Mesothelial cell of epicardium (in vitro differentiated cells): ENCODE results near the gene ALDH8A1. TPM values are rescaled to one million over a fixed set of nuclear protein-coding genes. Genes with fewer than 3 reads are reported as not detected.

ENCODE experiments used
- DNase-seq, 2 experiments: peaks; one replicate each; pipeline ENCODE4 v3.0.0; 2021; ENCODE audit warnings: low spot score in 2 of 2; ENCODE audit not compliant: unreplicated experiment in 2 of 2
- H3K27ac Mint-ChIP-seq: 2 replicates; pipeline ENCODE4 v1.8.0; 2021; ENCODE audit warnings: mixed read lengths
- H3K27me3 Mint-ChIP-seq: 2 replicates; pipeline ENCODE4 v1.8.0; 2021; ENCODE audit warnings: low read depth, mixed read lengths
- H3K36me3 Mint-ChIP-seq: 2 replicates; pipeline ENCODE4 v1.8.0; 2021; ENCODE audit warnings: mixed read lengths
- H3K4me1 Mint-ChIP-seq: 2 replicates; pipeline ENCODE4 v1.8.0; 2021; ENCODE audit warnings: mixed read lengths
- H3K4me3 Mint-ChIP-seq: 2 replicates; pipeline ENCODE4 v1.8.0; 2021; ENCODE audit warnings: mild to moderate bottlenecking, moderate library complexity, mixed read lengths
- H3K9me3 Mint-ChIP-seq: 2 replicates; pipeline ENCODE4 v1.8.0; 2021; ENCODE audit warnings: mixed read lengths
- total RNA-seq: library from RNA; stranded (reverse); gene quantifications from 3 replicates; pipeline ENCODE4 v1.2.1, GENCODE V29; 2021
- TF ChIP-seq, protein P1 (sequence below): fragments of 200-600 bp; sonication (generic); IDR thresholded peaks from one replicate; pipeline ENCODE4 v1.5.0; 2021; ENCODE audit warnings: antibody characterized with exemption; ENCODE audit not compliant: unreplicated experiment

Gene ALDH8A1
- total RNA-seq, 1 donor from 2014 or later = 1.1 TPM

DNA sequence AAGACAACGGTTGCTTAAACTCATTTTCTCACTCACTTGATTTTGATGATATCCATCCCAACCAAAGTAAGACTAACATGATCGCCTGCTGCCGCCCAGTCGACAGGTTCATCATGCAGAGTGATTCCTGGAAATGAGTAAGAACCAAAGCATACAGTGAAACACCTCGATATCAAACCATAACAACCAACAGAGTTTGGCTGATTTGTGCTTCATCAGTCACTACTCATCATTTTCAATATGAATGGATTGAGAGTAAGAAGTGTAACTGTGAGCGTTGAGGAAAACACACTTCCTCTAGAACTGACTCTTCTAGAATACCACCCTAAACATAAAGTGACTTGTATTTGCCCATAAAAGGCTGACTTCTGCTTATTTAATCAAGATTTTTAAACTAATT lies 29.2 kb upstream of the ALDH8A1 start:
- peaks cover 51% of the 10 kb centered on the region for H3K36me3 Mint-ChIP-seq
- H3K9me3 Mint-ChIP-seq = peaks cover 19% of the 10 kb centered on the region
- DNase-seq = no peak
- H3K4me1 Mint-ChIP-seq = no peaks in the 10 kb centered on the region
- H3K27me3 Mint-ChIP-seq = no peaks in the 10 kb centered on the region
- no peak overlapping the region for H3K27ac Mint-ChIP-seq
- TF ChIP-seq, protein P1, sequence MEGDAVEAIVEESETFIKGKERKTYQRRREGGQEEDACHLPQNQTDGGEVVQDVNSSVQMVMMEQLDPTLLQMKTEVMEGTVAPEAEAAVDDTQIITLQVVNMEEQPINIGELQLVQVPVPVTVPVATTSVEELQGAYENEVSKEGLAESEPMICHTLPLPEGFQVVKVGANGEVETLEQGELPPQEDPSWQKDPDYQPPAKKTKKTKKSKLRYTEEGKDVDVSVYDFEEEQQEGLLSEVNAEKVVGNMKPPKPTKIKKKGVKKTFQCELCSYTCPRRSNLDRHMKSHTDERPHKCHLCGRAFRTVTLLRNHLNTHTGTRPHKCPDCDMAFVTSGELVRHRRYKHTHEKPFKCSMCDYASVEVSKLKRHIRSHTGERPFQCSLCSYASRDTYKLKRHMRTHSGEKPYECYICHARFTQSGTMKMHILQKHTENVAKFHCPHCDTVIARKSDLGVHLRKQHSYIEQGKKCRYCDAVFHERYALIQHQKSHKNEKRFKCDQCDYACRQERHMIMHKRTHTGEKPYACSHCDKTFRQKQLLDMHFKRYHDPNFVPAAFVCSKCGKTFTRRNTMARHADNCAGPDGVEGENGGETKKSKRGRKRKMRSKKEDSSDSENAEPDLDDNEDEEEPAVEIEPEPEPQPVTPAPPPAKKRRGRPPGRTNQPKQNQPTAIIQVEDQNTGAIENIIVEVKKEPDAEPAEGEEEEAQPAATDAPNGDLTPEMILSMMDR = no peak
- no peak overlapping the region for H3K4me3 Mint-ChIP-seq

DNA sequence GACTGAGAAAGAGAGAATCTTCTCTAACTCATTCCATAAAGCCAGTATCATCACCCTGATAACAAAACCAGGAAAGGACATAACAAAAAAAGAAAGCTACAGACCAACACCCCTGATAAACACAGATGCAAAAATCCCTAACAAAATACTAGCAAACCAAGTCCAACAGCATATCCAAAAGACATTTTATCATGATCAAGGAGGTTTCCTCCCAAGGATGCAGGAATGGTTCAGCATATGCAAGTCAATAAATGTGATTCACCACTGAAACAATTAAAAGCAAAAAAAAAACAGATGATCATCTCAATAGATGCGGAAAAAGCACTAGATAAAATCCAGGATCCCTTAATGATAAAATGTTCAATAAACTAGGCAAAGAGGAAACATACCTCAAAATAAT lies 24.5 kb upstream of the ALDH8A1 start:
- H3K4me1 Mint-ChIP-seq = no peaks in the 10 kb centered on the region
- H3K4me3 Mint-ChIP-seq = no peak overlapping the region
- no peak for DNase-seq
- TF ChIP-seq, protein P1 = no peak
- H3K27me3 Mint-ChIP-seq = no peaks in the 10 kb centered on the region
- H3K36me3 Mint-ChIP-seq = peaks cover 48% of the 10 kb centered on the region
- no peak overlapping the region for H3K27ac Mint-ChIP-seq
- peaks cover 25% of the 10 kb centered on the region for H3K9me3 Mint-ChIP-seq

DNA sequence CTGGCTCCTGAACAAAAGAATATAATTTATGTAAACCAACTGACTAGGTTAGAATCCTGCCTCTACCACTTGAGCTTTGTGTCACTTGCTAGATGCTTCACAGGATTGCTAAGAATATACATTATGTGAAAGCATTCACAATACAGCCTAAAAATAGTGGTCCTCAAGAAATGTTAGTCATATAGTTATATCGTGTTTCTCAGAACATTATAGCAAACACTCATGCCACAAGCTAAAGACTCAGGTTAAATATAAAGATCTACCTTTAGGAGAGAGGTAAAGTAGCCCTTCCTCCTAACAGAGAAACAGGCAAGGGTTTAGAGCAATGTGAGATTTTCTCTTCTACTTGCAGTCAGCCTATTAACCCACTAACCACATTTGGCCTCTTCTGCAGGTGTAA lies 17.8 kb upstream of the ALDH8A1 start:
- DNase-seq = no peak
- Mint-ChIP-seq H3K27me3 (no peaks in the 10 kb centered on the region), H3K4me1 (peaks cover 2% of the 10 kb centered on the region), H3K36me3 (peaks cover 35% of the 10 kb centered on the region), H3K9me3 (no peaks in the 10 kb centered on the region), H3K4me3 (no peak overlapping the region), H3K27ac (no peak overlapping the region)
- TF ChIP-seq, protein P1 = no peak

DNA sequence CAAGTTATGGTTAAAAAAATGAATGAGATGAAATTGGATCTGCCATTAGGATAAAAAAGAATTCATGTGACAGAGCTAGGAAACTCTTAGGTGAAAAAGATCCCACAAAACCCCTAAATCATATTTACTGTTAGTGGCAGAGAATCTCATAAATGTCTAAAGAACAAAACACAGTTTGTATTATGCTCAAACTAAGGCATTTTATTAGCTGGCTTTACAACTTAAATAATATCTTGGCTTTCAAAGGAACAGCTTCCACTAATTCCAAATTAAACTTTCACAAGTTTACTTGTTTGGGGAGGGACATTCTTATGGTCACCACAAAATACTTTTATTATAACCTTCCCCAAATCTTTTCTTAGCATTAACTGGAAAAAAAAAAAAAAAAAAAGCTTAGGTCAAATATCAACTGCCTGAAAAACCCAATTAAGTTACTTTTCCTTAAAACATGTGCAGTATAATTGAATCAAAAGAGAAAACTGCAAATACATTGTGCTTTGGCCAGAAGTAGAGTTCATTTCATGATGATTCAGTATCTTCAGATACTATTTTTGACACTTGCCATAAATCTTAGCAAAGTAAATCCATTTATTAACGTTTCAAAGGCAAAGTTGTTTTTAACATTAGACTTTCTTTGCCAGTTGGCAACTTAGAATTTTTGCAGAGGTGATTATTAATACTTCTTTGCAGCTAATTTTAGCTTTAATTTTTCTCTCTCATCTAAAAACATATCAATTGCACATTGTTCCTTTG lies 14.7 kb upstream of the ALDH8A1 start:
- H3K4me3 Mint-ChIP-seq = no peak overlapping the region
- DNase-seq = no peak
- TF ChIP-seq, protein P1 = no peak
- no peaks in the 10 kb centered on the region for H3K27me3 Mint-ChIP-seq
- H3K36me3 Mint-ChIP-seq = peaks cover 56% of the 10 kb centered on the region
- peaks cover 2% of the 10 kb centered on the region for H3K4me1 Mint-ChIP-seq
- no peak overlapping the region for H3K27ac Mint-ChIP-seq
- H3K9me3 Mint-ChIP-seq = peaks cover 17% of the 10 kb centered on the region

DNA sequence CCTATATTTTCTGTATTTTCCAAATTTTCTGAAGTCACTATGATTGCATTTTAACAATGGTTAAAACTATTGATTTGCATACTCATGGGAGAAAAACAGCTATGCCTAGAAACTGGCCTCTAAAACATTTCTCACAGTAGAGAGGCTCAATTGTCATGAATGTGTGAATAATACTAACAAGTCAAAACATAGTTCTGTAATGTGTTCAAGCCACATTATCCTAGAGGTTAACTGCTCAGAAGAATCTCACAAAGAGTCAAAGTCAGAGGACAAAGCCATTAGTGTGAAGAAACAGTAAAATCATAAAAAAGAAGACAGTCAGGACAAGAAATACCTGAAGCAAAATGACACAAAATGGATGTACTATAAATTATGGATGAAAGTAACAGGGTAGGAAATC lies 12.5 kb upstream of the ALDH8A1 start:
- H3K27ac Mint-ChIP-seq = no peak overlapping the region
- no peak for DNase-seq
- H3K4me3 Mint-ChIP-seq = no peak overlapping the region
- peaks cover 57% of the 10 kb centered on the region for H3K36me3 Mint-ChIP-seq
- H3K4me1 Mint-ChIP-seq = peaks cover 2% of the 10 kb centered on the region
- peaks cover 35% of the 10 kb centered on the region for H3K9me3 Mint-ChIP-seq
- TF ChIP-seq, protein P1 = no peak
- no peaks in the 10 kb centered on the region for H3K27me3 Mint-ChIP-seq
